Panc1 (cell line): ENCODE measurements around the gene ADAMTS18. TPM values are rescaled to one million over a fixed set of nuclear protein-coding genes. Genes with fewer than 3 reads are reported as not detected.
"Not testable (repeated sequence)": the region's sequence is repeated elsewhere in the genome, so short reads cannot be mapped to it uniquely, and the experiment has no call there.

Experiments used
- ATAC-seq: fragments of 200-7000 bp; cut with Tn5 transposase; 2 replicates; pipeline ENCODE4 v1.9.1; 2020; ENCODE audit warnings: mild to moderate bottlenecking, moderate library complexity
- BruUV-seq: library from RNA; stranded (reverse); fragments of 400-500 nt; replicated peaks from 2 replicates; lab custom pipeline; 2021; lab: Mats Ljungman, UMichigan
- CTCF ChIA-PET: fragments of 300-600 bp; sonication (Branson Sonifier 250); formaldehyde crosslinking; loops from one replicate; lab custom pipeline; 2022; ENCODE audit warnings: antibody characterized with exemption; lab: Charles Lee
- POLR2A ChIA-PET: fragments of 300-600 bp; sonication (Branson Sonifier 250); formaldehyde crosslinking; loops from one replicate; lab custom pipeline; 2022; ENCODE audit warnings: antibody characterized with exemption; lab: Charles Lee
- DNase-seq: peaks from one replicate; pipeline ENCODE4 v3.0.0-alpha.2; 2010; ENCODE audit warnings: low read depth, low spot score
- H3K27ac ChIP-seq: 2 replicates; pipeline ENCODE4 v1.5.1; 2011; ENCODE audit warnings: mild to moderate bottlenecking, low read length, inconsistent platforms
- H3K27me3 ChIP-seq: fragments of 200-500 bp; sonication (Bioruptor generic); 2 replicates; pipeline ENCODE4 v1.6.0; 2014; ENCODE audit warnings: low read length, inconsistent platforms; ENCODE audit not compliant: control insufficient read depth, insufficient read depth
- H3K36me3 ChIP-seq: fragments of 200-500 bp; sonication (Bioruptor generic); 2 replicates; pipeline ENCODE4 v1.5.1; 2014; ENCODE audit warnings: inconsistent platforms, mild to moderate bottlenecking, low read length, moderate library complexity; ENCODE audit not compliant: control insufficient read depth, insufficient read depth
- H3K4me1 ChIP-seq: 2 replicates; pipeline ENCODE4 v1.5.1; 2011; ENCODE audit warnings: inconsistent platforms, mild to moderate bottlenecking, low read length, moderate library complexity; ENCODE audit not compliant: control insufficient read depth, insufficient read depth
- H3K4me3 ChIP-seq, 2 experiments: 2 replicates each; pipeline ENCODE4 v1.5.1; 2011 to 2012; ENCODE audit warnings: low read depth in 2 of 2, low read length in 2 of 2, mild to moderate bottlenecking in 2 of 2, inconsistent platforms in 1 of 2, moderate library complexity in 1 of 2
- H3K9me3 ChIP-seq: fragments of 200-500 bp; sonication (Bioruptor generic); 2 replicates; pipeline ENCODE4 v1.5.1; 2014; ENCODE audit warnings: low read depth, mild to moderate bottlenecking, inconsistent platforms, low read length, moderate library complexity; ENCODE audit not compliant: control insufficient read depth, insufficient read depth
- CTCF ChIP-seq: fragments of 450-650 bp; IDR thresholded peaks from 2 replicates; pipeline ENCODE4 v1.5.1; 2017; ENCODE audit warnings: mild to moderate bottlenecking
- POLR2AphosphoS5 ChIP-seq: IDR thresholded peaks from 2 replicates; pipeline ENCODE4 v1.6.1; 2012; ENCODE audit warnings: mild to moderate bottlenecking, low read depth, low read length, moderate library complexity
- REST ChIP-seq, 2 experiments: IDR thresholded peaks; 2 replicates each; pipeline ENCODE4 v1.6.1; 2011 to 2012; ENCODE audit warnings: low read depth in 2 of 2, control low read depth in 1 of 2, low read length in 1 of 2, mild to moderate bottlenecking in 1 of 2, moderate library complexity in 1 of 2; ENCODE audit not compliant: insufficient read depth in 1 of 2
- SIN3A ChIP-seq: IDR thresholded peaks from 2 replicates; pipeline ENCODE4 v1.6.1; 2012; ENCODE audit warnings: low read depth, mild to moderate bottlenecking, low read length, moderate library complexity, borderline replicate concordance; ENCODE audit not compliant: insufficient read depth
- TCF7L2 ChIP-seq: IDR thresholded peaks from 2 replicates; pipeline ENCODE4 v1.6.1; 2011; ENCODE audit warnings: mild to moderate bottlenecking, low read depth, low read length, inconsistent platforms
- in situ Hi-C: cut with HindIII; loops from 2 replicates; pipeline ENCODE4 v1.10.0; 2016; ENCODE audit warnings: low sequenced_read_pairs, low pct_unique_long_range_greater_than_20kb
- intact Hi-C: fragments of 100-400 bp; cut with micrococcal nuclease; formaldehyde crosslinking; loops from one replicate; pipeline ENCODE4 v1.10.0; 2022; ENCODE audit not compliant: unreplicated experiment
- total RNA-seq: library from RNA; stranded (reverse); gene quantifications from one replicate; pipeline ENCODE4 v1.2.1, GENCODE V29; 2021; ENCODE audit not compliant: unreplicated experiment

ADAMTS18 gene
- total RNA-seq, 1 experiment from 2014 or later, result not detected

- Histone ChIP-seq H3K9me3 (no peaks in the 10 kb centered on the region), H3K27me3 (no peaks in the 10 kb centered on the region), H3K27ac (no peak overlapping the region), H3K36me3 (no peaks in the 10 kb centered on the region), H3K4me1 (no peaks in the 10 kb centered on the region), H3K4me3 (no peak overlapping the region)
- BruUV-seq, result no TSS peak
- in situ Hi-C loops (no loop called here), intact Hi-C loops (no loop called here)
- ChIA-PET CTCF (no interaction called here), POLR2A (no interaction called here)
- ATAC-seq (no peak), DNase-seq (no peak)
- TF ChIP-seq TCF7L2 (no peak), REST (IDR thresholded peaks at IDR 0.05; ENCODE audit: insufficient read depth in 1 of 2, low read depth in 2 of 2, low read length in 1 of 2) (no peak), SIN3A (no peak), POLR2AphosphoS5 (no peak), CTCF (no peak)
Measured at GRCh38 chr16:77277141-77277540, 157.7 kb downstream of the ADAMTS18 start.

- Histone ChIP-seq H3K4me3 (no peak overlapping the region), H3K27me3 (no peaks in the 10 kb centered on the region), H3K9me3 (no peaks in the 10 kb centered on the region), H3K27ac (no peak overlapping the region), H3K4me1 (no peaks in the 10 kb centered on the region), H3K36me3 (no peaks in the 10 kb centered on the region)
- intact Hi-C loops, result no loop called here
- in situ Hi-C loops, result no loop called here
- ATAC-seq, result no peak
- ChIA-PET CTCF (no interaction called here), POLR2A (no interaction called here)
- DNase-seq, result no peak
- BruUV-seq, result no TSS peak
- no peak for TF ChIP-seq TCF7L2
- TF ChIP-seq POLR2AphosphoS5, result no peak
- no peak for TF ChIP-seq REST (IDR thresholded peaks at IDR 0.05; ENCODE audit: insufficient read depth in 1 of 2, low read depth in 2 of 2, low read length in 1 of 2)
- TF ChIP-seq CTCF, result no peak
- TF ChIP-seq SIN3A, result no peak
Measured at GRCh38 chr16:77276661-77277060, 158.2 kb downstream of the ADAMTS18 start.

- in situ Hi-C loops, H3K27ac ChIP-seq, CTCF ChIA-PET, H3K36me3 ChIP-seq, ATAC-seq, intact Hi-C loops, POLR2A ChIA-PET, BruUV-seq, H3K4me3 ChIP-seq, H3K9me3 ChIP-seq, DNase-seq, H3K27me3 ChIP-seq, H3K4me1 ChIP-seq: not testable (repeated sequence)
Measured at GRCh38 chr16:77275303-77275702, 159.5 kb downstream of the ADAMTS18 start.
